ENCODE results near the gene SYCN. TPM values are rescaled to one million over a fixed set of nuclear protein-coding genes. Genes with fewer than 3 reads are reported as not detected.
"Not testable (repeated sequence)": the region's sequence is repeated elsewhere in the genome, so short reads cannot be mapped to it uniquely, and the experiment has no call there.

The SYCN gene, protein sequence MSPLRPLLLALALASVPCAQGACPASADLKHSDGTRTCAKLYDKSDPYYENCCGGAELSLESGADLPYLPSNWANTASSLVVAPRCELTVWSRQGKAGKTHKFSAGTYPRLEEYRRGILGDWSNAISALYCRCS
- not detected for total RNA-seq
- long read RNA-seq: 0 reads

DNA sequence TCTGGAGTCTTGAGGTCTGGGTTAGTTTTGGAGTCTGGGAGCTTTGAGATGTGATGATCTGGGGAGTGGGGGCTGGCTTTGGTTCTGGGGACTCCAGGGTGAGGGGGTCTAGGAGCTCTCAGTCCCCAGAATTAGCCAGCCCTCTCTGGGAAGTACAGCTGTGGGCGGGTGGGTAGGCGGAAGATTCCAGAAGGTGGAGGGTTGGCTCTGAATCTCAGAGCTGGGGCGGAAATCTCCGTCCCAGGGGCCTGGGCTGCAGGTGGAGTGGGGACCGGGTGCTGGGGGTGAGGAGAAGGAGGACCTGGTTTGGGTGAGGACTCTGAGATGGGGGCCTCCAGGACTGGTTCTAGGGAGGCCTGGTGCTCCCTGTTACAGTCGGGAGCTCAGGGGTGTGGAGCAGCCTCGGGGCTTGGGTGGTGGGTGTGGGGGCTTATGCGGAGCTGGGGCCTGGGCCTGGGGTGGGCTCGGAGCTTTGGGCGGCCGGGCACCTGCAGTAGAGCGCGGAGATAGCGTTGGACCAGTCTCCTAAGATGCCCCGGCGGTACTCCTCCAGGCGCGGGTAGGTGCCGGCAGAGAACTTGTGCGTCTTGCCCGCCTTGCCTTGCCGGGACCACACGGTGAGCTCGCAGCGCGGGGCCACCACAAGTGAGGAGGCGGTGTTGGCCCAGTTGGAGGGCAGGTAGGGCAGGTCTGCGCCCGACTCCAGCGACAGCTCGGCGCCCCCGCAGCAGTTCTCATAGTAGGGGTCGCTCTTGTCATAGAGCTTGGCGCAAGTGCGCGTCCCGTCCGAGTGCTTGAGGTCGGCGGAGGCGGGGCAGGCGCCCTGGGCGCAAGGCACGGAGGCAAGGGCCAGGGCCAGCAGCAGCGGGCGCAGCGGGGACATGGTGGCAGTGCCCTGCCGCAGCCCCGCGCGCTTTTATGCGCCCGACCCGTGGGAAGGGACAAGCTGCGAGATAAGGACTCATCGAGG, at the start of gene SYCN:
SYCN (minus strand) TSS at position 892 of the 970 bp plus-strand sequence; CDS start at position 883, 9 bp downstream.
- intact Hi-C loops (cut with DNase I): no loop called here
- no peak for DNase-seq
- ATAC-seq: no peak

DNA sequence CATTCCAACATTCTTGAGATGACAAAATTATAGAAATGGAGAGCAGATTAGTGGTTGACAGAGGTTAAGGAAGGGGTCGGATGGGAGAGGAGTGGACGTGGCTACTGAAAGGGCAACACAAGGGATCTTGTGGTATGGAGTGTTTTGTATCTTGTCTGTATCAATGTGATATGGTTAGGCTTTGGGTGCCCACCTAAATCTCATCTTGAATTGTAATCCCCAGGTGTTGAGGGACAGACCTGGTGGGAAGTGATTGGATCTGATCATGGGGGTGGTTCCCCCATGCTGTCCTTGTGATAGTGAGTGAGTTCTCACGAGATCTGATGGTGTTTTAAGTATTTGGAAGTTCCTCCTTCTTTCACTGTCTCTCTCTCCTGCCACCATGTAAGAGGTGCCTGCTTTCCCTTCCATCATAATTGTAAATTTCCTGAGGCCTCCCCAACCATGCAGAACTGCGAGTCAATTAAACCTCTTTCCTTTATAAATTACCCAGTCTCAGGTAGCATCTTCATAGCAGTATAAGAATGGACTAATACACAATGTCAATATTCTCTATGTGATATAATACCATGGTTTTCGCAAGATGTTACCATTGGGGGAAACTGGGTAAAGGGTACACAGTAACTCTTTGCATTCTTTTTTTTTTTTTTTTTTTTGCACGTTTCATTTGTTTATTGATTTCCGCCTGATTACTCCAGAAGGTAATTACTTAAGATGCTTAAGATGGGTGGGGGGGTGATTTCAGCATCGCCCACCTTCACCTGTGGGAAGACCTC, 49.5 kb upstream of the SYCN start:
- intact Hi-C loops (cut with DNase I): no loop called here
- DNase-seq (no peak), ATAC-seq (no peak)

DNA sequence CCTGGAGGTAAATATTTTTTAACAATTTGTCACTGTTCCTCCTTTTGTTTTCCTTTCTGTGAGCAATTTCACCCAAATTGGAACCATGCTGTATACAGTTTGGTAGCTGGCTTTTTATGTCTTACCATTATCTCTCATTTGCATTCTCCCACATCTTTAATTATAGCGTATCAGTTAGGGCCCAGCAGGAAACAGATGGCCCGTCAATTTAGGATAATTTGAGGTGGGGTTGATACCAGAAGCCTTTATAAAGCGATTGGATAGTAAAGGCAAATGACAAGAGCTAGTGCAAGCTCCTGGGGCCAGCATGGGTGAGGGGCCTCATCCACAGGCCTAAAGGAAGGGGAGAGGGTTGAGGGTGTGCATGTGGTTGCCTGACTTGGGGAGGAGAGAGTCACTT, 48.4 kb upstream of the SYCN start:
- intact Hi-C loops (cut with DNase I): no loop called here
- DNase-seq (no peak), ATAC-seq (no peak)

DNA sequence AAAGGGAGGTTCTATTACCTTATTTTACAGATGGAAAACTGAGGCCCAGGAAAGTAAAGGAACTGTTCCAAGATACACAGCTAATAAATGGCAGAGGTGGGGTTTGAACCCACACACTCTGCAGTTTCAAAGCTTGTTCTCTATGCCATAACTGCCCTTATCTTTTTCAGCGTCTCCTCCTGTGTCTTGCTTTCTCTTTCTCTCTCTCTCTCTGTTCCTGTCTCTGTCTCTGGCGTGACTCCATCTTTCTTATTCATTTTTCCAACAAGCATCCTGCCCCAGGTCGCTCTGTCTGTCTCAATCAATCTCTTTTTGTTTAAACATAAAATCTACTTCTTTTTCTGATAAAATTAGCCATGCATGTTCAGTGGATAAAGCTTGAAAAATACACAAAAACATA, 47.8 kb upstream of the SYCN start:
- intact Hi-C loops (cut with DNase I): no loop called here
- ATAC-seq: no peak
- DNase-seq: no peak

DNA sequence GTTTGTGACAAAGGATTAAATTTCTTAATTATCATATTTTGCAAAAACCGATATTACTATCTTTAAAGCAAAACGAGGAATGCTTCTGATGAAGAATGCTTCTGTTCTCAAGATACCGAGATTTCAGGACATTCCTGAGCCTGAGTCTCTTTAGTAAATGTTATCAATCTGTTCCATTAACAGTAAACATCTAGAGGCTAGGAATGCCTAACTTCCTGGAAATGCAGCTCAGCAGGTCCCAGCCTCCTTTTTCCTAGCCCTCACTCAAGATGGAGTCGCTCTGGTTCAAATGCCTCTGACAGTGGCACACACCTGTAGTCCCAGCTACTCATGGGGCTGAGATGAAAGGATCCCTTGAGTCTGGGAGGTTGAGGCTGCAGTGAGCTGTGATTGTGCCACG, 47.0 kb upstream of the SYCN start:
- DNase-seq: no peak
- ATAC-seq: no peak
- intact Hi-C loops (cut with DNase I): no loop called here

DNA sequence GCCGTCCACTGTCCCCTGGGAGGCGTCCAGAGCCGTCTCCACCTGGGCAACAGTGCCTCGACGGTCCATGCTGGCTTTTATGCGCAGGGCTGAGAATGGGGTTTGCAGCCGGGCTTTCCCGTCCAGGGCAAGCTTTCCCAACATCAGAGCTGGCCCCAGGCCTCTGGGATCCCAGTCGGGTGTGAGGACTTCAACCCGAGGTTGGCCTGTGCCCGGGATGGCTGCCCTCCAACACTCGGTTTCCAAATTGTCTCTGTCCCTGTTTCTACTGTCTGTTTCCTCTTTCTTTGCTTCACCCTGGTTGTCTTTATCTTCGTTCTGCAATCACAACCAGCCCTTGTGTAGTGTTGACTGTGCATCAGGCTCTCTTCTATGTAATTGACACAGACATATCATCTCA, 44.7 kb upstream of the SYCN start, which contains the start of gene IFNL4:
IFNL4 (minus strand) TSS at position 51 of the 400 bp plus-strand sequence.
- intact Hi-C loops (cut with DNase I): no loop called here
- no peak for DNase-seq
- ATAC-seq: no peak

DNA sequence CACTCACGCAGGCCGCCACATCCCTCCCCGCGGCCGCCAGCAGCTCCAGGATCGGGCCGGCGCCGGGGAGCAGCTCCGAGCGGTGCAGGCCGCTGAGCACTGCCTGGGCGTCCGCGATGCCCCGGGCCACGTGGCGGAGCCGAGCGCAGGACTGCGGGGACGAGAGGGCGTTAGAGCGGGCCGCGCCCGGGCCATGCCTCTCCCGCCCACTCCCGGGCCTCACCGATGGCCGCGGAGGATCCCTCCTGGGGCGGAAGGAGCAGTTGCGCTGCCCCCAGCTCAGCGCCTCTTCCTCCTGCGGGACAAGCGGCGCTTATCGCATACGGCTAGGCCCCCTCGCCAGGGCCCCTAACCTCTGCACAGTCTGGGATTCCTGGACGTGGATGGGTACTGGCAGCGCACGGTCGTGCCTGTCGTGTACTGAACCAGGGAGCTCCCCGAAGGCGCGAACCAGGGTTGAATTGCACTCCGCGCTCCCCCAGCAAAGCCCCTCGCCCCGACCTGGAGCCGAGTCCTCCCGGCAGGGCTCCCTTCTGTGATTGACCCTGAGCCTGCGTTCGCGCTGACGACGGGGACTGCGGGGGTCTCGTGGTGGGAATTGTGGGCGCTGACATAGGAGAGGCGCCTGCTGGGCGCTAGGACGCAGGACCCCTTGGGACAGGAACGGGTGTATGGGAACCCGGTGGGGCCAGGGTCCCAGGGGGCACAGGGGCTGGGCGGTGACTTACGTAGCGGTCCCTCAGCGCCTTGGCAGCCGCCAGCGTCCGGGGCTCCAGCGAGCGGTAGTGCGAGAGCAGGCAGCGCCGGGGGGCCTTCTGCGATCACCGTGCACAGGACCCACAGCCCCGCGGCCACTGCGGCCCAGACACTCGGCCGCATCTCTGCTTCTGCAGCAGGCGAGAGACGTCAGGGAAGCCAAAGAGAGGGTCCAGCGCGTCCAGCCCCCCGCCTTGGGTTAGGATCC, 43.9 kb upstream of the SYCN start:
- DNase-seq (no peak), ATAC-seq (peak; percentile 41 to 75)
- intact Hi-C loops (cut with DNase I): no loop called here

DNA sequence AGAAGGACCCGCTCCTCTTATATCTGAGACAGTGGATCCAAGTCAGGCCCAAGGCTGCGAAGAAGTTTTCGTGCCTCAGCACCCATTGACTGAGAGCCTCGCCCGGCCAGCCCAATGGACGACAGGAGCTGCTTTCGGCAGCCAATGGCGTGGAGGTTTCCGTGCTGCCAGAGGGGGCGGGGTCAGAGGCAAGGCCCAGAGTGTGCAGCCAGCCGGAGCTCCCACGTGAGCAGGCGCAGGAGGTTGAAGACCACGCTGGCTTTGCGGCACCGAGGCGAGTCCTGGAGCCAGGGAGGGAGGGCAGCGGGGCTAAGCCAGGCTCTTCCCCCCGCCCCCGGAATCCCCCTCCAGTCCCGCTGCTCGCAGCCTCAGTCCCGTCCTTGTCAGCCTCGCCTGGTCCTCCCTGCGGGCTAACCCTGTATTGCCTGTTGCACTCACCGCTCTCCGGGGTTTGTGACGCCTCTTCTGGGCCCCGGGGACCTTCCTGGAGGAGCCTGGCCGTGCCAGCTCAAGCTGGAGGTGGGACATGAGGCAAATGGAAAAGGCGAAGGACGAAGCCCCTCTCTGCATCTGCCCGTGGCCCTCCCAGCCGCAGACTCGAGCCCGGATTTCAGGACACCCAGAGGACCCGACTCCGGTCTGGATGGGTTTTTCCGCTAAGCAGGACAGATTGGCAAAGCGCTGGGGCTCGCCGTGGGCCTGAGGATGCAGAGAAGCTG, 43.0 kb upstream of the SYCN start:
- intact Hi-C loops (cut with DNase I): no loop called here
- ATAC-seq (peak; percentile 34 to 84), DNase-seq (peak; percentile 53)

DNA sequence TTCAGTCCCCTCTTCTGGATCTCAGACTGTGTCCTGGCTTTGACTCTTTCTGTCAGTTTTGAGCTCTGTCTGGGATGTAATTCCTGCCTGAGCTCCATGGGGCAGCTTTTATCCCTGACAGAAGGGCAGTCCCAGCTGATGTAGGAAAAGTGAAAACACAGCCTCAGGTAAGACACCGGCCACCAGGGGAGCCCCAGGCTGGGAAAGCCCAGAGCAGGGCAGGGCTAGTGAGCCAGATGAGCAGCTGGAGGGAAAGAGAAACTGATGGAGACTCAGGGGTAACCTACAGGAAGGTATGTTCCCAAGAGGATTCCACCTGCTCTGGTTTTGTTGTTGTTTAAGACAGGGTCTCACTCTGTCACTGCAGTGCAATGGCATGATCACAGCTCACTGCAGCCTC, 41.1 kb upstream of the SYCN start:
- ATAC-seq; intact Hi-C loops (cut with DNase I); DNase-seq: not testable (repeated sequence)

DNA sequence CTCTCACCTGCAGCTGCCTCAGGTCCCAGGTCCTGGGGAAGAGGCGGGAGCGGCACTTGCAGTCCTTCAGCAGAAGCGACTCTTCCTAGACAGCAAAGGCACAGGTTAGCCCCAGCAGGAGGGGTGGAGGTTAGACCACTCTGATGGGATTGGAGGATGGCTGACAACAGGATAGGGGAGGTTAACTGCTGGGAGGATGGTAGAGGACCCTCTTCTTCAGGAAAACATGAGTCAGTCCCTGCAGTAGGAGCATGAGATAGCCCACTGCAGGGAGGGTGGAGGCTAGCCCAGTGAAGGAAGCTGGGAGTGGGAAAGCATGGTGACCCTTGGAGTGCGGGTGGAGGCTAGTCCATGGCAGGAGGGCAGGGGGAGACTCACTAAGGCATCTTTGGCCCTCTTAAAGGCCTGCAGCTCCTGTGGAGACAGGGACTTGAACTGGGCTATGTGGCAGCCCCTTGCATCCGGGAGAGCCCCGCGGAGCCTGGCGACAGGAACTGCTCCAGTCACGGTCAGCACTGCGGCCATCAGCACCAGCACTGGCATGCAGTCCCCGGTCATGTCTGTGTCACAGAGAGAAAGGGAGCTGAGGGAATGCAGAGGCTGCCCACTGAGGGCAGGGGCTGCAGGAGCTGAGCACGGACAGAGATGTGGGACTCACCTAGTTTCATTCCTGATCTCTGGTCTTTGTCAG, 40.5 kb upstream of the SYCN start, which contains the start of gene IFNL3:
IFNL3 (minus strand) TSS at position 597 of the 691 bp plus-strand sequence; CDS start at position 558, 39 bp downstream.
- intact Hi-C loops (cut with DNase I); ATAC-seq; DNase-seq: not testable (repeated sequence)

DNA sequence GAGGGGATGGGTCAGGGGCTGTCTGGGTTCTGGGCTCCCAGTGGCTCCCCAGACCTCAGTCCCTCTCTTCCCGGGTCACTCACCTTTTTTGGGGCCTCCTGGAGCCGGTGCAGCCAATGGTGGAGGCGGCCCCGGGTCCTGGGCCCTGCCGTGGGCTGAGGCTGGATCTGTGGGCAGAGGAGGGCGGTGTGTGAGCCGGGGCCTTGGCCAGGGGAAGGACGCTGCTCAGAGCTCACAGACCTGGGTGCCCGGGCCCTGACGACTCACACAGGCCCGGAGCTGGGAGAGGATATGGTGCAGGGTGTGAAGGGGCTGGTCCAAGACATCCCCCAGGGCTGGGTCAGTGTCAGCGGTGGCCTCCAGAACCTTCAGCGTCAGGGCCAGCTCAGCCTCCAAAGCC, 39.7 kb upstream of the SYCN start:
- DNase-seq; ATAC-seq; intact Hi-C loops (cut with DNase I): not testable (repeated sequence)

DNA sequence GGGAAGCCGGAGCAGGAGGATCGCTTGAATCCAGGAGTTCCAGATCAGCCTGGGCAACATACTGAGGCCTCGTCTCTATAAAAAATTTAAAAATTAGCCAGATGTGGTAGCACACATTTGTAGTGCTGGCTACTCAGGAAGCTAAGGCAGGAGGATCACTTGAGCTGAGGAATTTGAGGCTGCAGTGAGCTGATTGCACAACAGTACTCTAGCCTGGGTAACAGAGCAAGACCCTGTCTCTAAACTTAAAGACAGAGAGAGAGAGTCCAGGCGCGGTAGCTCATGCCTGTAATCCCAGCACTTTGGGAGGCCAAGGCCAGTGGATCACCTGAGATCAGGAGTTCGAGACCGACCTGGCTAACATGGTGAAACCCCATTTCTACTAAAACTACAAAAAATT, 36.4 kb upstream of the SYCN start:
- no peak for DNase-seq
- no peak for ATAC-seq
- intact Hi-C loops (cut with DNase I): no loop called here

DNA sequence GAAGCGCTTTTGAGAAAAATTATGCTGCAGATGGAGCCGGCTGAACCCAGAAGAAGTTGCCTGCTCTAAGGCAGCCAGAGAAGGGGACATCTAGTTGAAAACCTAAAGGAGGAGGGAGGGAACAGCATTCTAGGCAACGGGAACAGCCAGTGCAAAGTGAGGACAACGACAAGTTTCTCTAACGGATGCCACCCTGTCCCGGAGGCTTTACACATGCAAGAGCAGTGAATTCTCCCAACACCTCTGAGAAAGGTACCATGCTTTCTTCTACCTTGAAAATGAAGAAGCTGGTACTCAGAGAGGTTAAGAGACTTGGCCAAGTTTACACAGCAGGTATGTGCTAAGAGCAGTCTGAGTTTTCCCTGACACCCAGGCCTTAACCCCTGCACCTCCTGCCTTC, 34.9 kb upstream of the SYCN start:
- intact Hi-C loops (cut with DNase I): no loop called here
- no peak for ATAC-seq
- DNase-seq: no peak

DNA sequence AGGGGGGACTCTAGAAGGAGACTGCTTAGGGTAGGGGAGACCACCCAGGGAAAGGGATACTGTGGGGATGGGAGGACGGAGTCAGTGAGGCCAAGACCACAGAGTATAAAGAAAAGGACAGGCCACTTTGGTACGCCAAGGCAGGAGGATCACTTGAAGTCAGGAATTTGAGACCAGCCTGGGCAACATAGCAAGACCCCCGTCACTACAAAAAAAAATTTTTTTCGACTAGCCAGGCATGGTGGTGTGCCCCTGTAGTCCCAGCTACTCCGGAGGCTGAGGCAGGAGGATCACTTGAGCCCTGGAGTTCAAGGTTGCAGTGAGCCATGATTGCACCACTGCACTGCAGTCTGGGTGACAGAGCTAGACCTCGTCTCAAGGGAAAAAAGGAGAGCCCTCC, 34.1 kb upstream of the SYCN start:
- no peak for DNase-seq
- ATAC-seq: no peak
- intact Hi-C loops (cut with DNase I): no loop called here

DNA sequence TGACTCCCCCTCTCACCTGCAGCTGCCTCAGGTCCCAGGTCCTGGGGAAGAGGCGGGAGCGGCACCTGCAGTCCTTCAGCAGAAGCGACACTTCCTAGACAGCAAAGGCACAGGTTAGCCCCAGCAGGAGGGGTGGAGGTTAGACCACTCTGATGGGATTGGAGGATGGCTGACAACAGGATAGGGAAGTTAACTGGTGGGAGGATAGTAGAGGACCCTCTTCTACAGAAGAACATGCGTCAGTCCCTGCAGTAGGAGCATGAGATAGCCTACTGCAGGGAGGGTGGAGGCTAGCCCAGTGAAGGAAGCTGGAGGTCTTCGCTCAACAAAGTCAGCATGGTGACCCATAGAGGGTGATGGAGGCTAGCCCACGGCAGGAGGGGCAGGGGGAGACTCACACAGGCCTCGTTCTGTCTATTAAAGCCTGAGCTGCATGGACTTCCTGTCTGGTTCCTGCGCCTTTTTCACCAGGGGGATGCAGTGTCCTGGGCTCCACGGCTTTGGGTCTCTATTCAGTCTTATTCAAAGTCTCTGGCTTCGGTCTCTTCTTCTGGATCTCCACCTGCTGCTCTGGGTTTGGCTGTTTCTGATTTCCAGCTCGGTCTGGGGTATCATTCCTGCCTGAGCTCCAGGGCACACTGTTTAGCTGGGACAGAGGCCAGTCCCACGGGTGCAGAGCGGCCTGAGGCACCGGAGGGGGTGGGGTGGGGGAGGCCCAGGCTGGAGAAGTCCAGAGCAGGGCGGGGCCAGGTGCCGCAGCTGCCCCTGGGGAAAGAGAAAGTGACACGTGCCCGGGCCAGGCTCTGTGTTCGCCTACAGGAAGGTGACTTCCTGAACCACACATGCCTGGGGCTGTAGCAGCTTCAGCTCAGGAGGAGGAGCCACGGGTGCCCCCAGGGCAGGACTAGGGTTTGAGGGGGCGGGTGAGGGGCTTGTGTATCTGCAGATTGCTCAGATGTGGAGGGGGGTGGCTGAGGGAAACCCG, 33.4 kb upstream of the SYCN start:
- intact Hi-C loops (cut with DNase I): no loop called here
- ATAC-seq (peak in 1 of 2 donors; percentile 49), DNase-seq (no peak)

DNA sequence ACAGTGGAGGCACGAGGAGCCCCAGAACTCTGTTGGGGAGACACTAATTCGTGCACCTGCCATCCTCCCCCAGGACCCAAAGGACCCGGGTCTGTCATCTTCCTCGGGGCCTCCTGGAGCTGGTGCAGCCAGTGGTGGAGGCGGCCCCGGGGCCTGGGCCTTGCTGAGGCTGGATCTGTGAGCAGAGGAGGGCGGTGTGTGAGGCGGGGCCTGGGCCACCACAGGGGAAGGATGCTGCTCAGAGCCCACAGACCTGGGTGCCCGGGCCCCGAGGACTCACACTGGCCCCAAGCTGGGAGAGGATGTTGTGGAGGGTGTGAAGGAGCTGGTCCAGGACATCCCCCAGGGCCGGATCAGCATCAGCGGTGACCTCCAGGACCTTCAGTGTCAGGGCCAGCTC, 32.5 kb upstream of the SYCN start:
- intact Hi-C loops (cut with DNase I): no loop called here
- ATAC-seq: no peak
- DNase-seq: no peak

All from left cardiac atrium (tissue), 4 donors.